Stimulated activated CD4-positive, alpha-beta T cell treated with anti-CD3 and anti-CD28 coated beads, Interleukin-4, amount 100 ng/mL, for 4 hours (primary cell): ENCODE results near the gene CAMKK1.

Source experiments
- DNase-seq, 2 experiments: peaks; one replicate each; pipeline ENCODE4 v3.0.0-alpha.2; 2020

The CAMKK1 gene

DNA sequence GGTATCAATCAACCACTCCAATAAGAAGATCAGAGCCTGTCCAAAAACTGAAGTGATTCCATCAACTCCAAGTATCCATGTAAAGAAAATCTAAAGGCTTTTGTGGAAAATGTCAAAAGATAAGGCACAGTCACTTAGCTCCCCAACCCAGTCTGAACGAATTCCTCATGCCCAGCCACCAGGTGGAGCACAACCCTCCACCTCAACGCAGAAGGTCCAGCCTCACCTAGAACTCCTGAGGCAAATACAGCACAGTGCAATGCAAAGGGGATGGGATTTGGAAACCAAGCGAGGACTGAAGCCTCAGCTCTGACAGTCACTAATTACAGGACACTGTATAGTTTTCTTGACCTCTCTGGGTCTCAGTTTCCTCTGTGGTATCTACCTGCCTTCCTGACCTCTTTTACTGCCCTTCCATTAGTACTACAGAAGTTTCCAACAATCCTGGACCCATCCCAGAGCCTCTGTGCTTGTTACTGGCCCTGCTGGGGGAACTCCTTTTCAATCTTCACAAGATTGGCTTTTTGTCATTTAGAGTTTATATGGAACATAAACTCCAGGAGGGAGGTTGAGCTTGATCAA lies 48.8 kb downstream of the CAMKK1 start:
- peak; percentile 40 to 42 for DNase-seq

DNA sequence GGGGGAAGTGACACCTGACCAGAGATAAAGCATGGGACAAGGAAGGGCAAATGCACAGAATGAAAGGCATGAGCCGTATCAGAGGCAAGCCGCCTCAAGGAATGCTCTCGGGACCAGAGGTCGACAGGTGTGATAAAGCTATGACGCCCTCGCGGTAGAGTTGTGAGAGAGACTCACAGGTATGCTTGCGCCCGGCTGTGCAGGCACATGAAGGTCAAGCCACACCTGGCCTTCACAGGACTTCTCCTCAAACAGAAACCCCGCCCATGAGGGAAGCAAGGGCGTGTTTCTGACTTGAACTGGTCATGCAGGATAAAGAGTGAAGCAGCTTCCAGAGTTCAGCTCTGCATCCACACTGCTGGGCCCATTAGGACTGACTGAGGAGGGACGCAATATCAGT lies 54.6 kb downstream of the CAMKK1 start:
- no peak for DNase-seq

DNA sequence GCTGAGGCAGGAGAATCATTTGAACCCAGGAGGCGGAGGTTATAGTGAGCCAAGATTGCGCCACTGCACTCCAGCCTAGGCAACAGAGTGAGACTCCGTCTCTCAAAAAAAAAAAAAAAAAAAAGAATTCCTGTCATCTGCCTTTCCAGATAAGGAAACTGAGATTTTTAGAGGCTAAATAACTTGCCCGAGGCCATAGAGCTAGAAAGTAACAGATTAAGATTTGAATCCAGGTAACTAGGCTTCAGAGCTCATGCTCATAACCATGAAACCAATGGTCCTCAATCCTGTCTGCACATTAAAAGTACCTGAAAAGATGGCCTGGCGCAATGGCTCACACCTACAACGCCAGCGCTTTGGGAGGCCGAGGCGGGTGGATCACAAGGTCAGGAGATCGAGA lies 56.3 kb downstream of the CAMKK1 start:
- DNase-seq, result no peak

DNA sequence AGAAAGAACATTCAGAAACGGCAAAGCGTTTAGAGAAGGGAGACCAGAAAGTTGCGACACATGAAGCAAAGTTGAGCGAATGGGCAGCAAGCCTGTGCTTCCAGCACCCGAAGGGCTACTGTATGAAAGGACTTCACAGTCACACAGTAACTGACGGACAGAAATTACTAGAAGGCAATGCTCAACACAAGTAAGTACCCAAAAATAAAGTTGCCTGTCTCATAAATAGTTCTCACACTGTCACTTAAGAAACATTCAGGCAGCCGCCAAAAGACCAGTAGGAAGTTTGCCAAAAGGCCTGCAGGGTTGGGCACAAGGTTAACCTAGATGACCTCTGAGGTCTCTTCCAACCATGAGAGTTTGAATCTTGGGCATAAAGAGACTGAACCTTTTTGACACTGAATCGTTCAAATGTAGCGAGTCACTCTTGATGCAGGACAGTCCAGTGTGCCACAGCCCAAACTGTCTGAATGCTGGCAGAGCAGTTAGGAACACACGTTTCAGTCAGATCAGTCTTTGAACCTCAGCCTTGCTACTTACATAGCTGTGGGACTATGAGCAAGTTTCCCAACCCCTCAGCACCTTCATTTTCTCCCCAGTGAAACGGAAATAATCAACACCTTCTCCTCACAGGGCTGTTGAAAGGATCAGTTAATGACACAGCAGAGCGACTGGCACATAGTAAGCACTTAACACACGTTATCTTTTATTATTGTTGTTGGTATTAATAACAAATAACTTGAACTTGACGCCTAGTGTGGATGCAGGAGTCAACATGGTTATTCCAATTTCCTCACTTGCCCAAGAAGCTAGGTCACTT lies 57.2 kb downstream of the CAMKK1 start:
- DNase-seq, result no peak

DNA sequence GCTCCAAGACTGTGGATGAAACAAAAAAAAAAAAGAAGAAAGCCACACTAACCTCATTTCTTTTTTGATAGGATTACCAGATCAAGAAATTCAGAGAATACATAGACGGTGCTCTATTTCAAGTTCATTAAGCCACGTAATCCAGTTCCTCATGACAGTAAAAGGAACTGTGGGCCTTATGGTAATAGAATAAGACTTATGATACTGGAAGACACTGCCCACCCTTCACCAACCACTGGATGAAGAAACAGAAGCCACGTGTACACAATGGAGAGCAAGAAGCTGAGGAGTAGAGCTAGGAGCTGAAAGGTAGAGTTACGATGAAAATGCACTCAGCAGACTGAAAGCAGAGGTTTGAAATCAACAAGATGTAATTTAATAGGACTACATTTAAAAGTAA lies 58.0 kb downstream of the CAMKK1 start:
- DNase-seq, result no peak

DNA sequence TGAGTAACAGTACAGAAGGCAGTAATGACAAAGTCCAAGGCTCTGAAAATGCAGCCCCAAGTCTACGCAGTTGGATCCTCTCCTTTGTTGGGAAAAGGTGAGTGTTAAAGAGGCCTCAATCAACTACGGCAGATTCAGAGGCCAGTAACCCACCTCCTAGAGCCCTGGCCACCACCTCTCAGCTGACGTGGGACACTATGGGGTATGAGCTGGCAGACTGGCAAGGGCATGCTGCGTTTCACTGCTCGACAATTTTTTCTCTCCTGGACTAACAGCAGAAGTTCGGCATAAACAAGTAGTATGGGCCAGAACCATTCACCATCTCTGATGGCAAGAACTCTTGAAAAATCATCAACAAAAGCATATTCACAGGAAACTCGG lies 64.0 kb downstream of the CAMKK1 start:
- DNase-seq, result no peak

DNA sequence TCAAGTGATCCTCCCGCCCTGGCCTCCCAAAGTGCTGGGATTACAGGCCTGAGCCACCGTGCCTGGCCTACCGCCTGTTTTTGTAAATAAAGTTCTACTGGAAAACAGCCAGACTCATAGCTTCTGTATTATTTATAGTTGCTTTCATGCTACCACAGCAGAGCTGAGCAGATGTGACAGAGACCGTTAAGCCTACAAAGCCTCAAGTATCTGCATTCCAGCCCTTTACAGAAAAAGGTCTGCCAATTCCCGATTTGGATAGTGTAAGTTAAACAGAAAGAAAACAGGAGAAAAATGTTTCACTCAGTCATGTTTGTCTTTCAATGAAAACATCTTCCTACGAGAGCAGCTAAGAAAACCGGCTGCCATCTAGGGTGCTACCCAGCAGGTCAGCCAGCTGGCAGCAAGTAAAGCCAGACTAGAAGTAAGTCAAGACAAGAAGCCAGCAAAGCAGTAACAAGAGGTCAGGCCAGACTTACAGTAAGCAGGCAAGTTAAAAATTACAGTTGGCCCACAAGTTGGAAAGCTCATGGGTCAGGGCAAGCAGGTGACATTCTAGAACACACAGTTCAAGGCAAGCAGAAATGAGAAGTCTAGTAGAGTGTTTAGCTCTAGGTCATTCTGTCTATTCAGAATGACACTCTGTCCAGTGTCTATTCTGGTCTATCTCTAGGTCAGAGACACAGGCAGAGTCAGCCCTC lies 64.6 kb downstream of the CAMKK1 start:
- DNase-seq, result no peak

DNA sequence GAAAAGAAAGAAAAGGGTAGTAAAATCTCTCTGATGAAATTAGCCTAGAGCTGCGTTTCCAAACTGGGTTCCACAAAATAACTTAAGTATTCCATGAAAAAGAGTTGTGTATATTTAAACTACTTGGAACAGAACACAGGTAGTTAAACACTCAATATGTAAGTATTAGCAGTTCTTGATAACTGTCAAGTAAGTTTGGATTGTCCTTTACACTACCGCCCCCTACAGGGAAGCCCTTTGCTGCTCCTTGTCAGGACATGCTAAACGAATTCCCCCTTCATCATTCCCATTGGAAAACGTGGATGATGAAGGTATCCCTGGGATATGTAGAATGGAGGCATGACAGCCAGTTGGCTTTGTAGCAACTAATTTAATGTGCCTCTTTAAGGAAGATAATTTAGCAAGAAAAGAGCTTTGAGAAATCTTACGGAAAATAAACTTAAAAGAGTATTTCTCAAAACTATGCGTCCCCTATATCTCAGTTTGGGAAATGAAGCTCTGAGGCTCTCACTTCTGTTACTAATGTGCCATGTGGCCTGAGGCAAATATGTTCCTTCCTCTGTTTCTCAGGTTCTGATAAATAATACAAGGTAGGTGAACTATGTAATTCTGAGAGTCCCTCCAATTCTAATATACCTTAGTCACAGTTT lies 65.6 kb downstream of the CAMKK1 start:
- DNase-seq, result peak; percentile 50 to 57

DNA sequence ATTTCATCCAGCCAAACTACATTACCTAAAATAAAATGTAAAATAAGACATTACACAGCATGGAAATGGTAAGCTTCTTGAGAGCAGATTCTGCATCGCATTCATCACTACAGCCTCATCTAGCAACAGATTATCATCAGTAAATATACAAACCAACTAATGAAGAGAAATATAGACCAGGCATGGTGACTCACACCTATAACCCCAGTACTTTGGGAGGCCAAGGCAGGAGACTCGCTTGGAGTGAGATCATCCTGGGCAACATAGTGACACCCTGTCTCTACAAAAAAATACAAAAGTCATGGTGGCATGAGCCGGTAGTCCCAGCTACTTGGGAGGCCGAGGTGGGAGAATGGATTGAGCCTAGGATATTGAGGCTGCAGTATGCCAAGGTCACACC lies 66.7 kb downstream of the CAMKK1 start:
- DNase-seq, result no peak

DNA sequence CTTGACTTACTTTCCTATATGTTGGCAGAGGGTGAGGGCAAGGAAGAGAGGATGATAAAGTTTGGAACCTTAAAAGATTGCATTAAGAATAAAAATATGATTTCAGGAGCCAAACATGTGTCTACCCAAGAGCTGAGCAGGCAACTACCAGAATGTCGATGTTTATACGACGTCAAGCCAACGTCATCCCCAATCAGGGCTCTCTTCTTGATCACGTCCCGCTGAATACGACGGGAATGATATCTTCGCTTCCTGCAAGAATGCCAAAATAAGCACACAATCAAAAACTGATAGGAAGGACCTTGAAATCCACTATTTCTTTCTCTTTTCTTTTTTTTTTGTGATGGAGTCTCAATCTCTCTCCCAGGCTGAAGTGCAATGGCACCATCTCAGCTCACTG lies 71.8 kb downstream of the CAMKK1 start:
- no peak for DNase-seq

DNA sequence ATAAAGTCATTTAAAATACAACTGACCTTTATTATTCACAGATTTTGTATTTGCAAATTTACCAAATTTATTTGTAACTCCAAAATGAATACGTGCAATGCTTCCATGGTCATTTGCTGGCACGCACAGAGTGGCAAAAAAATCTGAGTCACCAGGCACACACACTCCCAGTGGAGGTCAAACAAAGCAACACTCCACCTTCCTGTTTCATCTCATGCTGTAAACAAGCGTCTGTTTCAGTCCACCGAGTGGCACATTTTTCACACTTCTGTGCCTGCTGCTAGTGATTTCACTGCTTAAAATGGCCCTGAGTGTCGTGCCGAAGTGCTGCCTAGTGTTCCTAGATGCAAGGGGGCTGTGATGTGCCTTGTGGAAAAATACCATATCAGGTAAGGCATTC lies 74.1 kb downstream of the CAMKK1 start:
- no peak for DNase-seq

DNA sequence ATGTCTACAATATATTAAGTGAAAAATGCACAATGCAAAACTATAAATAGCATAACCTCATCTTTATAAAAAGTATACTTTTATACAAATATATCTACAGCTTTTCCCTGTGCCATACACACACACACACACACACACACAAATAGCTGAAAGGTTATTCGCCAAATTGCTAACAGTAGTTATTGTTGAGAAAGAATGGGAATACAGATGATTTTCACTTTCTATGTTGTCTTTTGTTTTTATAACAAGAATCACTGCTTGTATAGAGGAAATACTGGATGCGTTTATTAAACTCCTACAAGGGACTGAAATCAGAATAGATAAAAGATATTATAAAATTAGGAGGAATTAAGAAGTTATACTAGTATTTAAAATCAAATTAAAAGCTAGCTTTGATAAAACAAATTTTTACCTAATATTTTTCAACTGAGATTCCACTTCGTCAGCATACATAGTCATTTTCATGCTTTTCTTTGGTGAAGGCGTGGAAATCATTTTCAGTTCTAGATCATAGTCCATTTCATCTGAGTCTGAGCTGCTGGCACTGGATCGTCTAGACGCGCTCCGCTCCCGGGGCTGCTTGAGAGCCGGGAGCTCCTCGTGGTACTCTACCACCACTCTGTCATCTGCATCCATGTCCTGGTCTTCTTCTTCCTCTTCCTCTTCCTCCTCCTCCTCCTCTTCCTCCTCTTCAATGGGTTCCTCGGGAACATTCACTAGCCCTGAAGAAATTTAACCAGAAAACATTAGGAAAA lies 74.8 kb downstream of the CAMKK1 start:
- no peak for DNase-seq

DNA sequence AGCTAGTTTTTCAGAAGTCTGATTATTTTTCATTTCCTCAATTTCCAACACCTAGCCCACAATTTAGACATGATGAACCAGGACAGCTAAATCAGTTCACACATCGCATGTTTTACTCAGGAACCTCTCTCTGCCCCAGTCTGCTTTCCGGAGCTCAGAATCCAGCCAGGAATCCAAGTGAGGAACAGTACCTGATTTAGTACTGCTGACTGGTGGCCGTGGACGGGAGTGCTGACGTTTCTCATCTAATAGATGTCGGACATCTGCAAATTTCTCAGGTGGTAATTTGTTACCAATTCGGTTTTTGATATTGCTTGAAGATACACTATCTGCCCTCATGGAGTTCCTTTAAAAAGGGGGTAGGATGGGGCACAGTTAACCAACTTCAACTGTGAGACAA lies 76.9 kb downstream of the CAMKK1 start:
- no peak for DNase-seq

DNA sequence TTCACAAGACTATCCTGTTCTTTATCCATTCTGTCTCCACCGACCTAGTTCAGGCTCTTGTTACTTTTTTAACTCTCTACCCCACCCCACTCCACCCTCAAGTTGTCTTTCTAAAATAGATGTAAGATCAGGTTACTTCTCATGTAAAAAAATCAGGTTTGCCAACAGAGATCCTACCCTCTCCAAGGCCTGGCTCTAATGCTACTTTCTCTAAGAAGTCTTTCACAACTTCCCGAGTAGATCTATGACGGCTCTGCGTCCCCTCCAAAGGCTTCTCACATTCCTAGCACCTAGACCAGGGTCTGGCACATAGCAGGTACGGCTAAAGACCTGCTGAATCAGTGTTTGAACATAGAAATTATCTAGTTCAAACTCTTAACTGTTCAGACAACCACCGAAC lies 77.7 kb downstream of the CAMKK1 start:
- no peak for DNase-seq

DNA sequence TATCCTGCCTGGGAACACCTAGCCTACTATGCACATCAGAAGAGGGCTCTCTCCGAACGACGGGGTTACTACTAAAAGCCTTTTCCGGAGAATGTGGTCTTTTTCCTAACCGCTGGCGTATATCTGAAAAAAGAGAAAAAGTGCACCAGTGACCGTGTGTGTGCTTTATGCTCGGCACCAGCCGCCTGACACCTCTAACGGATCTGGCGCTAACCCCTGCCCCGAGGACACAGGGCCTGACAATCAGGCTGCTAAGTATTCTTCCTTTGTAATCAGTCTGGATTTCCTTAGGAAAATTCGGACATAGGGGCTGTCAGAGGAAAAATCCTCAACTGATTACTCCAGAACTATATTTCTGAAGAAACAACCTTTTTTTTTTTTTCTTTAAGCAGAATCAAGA lies 78.5 kb downstream of the CAMKK1 start:
- no peak for DNase-seq

DNA sequence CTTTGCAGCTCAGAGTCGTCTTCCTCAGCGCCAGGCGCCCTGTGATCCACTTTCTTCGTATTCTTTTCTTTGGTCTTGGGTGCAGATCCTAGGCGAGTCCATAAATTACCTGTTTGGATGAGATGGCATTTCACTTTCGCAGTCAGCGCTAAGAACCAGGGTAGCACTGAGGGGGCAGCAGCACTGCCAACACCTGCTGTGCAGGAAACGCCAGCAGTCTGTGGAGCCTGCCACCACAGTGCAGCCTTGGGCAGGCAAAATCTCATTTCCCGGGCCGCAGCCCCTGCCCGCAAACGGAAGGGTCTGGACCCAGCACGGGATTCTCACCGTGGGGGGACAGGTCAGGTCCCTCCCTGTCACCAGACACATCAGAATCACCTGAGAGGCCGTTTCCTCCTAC lies 79.7 kb downstream of the CAMKK1 start:
- no peak for DNase-seq

DNA sequence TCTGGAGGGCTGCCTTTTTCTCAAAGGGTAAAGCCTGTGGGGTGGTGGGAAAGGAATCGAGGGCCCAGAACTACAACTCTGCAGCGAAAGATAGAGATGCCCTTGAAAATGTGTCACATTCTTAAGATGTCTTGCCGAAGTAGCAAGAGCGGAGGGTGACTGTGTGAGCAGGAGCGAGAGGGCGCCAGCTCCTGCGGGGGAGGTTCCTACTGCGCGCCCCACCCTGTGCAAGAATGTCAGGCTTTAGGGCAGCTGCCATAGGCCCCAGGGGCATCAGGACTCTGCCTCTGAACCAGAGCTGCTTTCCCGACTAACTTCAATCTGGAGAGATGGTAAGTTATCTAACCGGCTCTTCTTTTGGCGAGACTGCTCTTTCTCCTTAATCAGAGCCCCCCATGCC lies 80.1 kb downstream of the CAMKK1 start:
- DNase-seq, result no peak

DNA sequence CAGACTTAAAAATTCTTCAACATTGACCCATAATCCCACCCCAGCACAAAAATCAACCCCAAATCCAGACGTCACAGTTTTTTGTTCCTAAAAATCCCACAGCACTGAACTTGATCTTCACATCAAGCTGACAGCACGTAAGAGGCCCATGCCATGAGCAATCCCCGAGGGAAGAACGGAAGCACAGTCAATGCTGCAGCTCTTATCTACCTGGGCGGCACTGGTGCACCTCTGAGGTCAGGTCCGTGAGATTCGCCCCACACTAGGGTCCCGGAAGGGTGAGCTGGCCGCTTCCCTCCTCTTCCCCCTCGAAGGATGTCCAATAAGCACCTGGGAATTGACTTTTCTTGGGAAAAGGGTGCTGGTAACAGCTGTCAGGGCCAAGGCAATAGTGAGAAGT lies 80.6 kb downstream of the CAMKK1 start:
- no peak for DNase-seq
